WTC11 (cell line): ENCODE results near the gene FIGNL2.

Source experiments
- TEAD1 ChIP-seq: sonication (generic); formaldehyde crosslinking; IDR thresholded peaks from 2 replicates; pipeline ENCODE4 v1.8.0; 2022; ENCODE audit warnings: mild to moderate bottlenecking, missing genetic modification reagents
- TEAD4 ChIP-seq: sonication (generic); formaldehyde crosslinking; IDR thresholded peaks from 2 replicates; pipeline ENCODE4 v1.8.0; 2022; ENCODE audit warnings: mild to moderate bottlenecking, missing genetic modification reagents
- TF ChIP-seq, protein P1 (sequence below): fragments of 200-600 bp; IDR thresholded peaks from 2 replicates; pipeline ENCODE4 v1.8.0; 2022; ENCODE audit warnings: antibody characterized with exemption
- TF ChIP-seq, protein P2 (sequence below): sonication (generic); formaldehyde crosslinking; IDR thresholded peaks from 2 replicates; pipeline ENCODE4 v1.8.0; 2023; ENCODE audit warnings: missing genetic modification reagents, mild to moderate bottlenecking, borderline replicate concordance

DNA sequence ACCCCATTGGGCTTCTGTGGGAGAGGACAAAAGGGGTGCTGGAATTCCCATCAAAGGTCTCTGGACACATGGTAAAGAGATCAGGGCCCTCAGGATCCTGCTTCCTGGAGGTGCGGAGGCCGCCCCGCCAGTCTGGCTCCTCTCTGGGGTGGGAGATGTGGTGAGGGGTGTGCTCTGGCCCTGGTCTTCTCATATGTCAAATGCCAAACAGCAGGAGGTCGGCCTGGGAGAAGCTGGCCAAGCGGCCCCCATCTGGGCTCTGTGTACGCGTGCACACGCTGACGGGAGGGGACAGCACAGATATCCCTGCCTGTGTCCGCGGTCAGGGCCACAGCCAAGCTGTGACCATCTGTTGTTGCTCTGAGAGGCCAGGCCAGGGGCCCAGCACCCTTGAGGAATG lies 14.1 kb downstream of the FIGNL2 start:
- TF ChIP-seq, protein P1, sequence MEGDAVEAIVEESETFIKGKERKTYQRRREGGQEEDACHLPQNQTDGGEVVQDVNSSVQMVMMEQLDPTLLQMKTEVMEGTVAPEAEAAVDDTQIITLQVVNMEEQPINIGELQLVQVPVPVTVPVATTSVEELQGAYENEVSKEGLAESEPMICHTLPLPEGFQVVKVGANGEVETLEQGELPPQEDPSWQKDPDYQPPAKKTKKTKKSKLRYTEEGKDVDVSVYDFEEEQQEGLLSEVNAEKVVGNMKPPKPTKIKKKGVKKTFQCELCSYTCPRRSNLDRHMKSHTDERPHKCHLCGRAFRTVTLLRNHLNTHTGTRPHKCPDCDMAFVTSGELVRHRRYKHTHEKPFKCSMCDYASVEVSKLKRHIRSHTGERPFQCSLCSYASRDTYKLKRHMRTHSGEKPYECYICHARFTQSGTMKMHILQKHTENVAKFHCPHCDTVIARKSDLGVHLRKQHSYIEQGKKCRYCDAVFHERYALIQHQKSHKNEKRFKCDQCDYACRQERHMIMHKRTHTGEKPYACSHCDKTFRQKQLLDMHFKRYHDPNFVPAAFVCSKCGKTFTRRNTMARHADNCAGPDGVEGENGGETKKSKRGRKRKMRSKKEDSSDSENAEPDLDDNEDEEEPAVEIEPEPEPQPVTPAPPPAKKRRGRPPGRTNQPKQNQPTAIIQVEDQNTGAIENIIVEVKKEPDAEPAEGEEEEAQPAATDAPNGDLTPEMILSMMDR = no peak
- TF ChIP-seq TEAD4 (no peak), TEAD1 (no peak)
- TF ChIP-seq, protein P2, sequence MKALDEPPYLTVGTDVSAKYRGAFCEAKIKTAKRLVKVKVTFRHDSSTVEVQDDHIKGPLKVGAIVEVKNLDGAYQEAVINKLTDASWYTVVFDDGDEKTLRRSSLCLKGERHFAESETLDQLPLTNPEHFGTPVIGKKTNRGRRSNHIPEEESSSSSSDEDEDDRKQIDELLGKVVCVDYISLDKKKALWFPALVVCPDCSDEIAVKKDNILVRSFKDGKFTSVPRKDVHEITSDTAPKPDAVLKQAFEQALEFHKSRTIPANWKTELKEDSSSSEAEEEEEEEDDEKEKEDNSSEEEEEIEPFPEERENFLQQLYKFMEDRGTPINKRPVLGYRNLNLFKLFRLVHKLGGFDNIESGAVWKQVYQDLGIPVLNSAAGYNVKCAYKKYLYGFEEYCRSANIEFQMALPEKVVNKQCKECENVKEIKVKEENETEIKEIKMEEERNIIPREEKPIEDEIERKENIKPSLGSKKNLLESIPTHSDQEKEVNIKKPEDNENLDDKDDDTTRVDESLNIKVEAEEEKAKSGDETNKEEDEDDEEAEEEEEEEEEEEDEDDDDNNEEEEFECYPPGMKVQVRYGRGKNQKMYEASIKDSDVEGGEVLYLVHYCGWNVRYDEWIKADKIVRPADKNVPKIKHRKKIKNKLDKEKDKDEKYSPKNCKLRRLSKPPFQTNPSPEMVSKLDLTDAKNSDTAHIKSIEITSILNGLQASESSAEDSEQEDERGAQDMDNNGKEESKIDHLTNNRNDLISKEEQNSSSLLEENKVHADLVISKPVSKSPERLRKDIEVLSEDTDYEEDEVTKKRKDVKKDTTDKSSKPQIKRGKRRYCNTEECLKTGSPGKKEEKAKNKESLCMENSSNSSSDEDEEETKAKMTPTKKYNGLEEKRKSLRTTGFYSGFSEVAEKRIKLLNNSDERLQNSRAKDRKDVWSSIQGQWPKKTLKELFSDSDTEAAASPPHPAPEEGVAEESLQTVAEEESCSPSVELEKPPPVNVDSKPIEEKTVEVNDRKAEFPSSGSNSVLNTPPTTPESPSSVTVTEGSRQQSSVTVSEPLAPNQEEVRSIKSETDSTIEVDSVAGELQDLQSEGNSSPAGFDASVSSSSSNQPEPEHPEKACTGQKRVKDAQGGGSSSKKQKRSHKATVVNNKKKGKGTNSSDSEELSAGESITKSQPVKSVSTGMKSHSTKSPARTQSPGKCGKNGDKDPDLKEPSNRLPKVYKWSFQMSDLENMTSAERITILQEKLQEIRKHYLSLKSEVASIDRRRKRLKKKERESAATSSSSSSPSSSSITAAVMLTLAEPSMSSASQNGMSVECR (CRISPR knock-in tag) = no peak
